Stimulated activated CD8-positive, alpha-beta memory T cell treated with anti-CD3 and anti-CD28 coated beads, Interleukin-15, amount 100 ng/mL, for 1 hour (primary cell): ENCODE measurements around the gene SH3BP4.

ENCODE experiments used
- DNase-seq: peaks from one replicate; pipeline ENCODE4 v3.0.0-alpha.2; 2020; ENCODE audit warnings: low read depth

The SH3BP4 gene

GRCh38 chr2:235024191-235024860 is 72.5 kb downstream of the SH3BP4 start:
- no peak for DNase-seq

- no peak for DNase-seq
Observed at GRCh38 chr2:235024931-235025773, 73.3 kb downstream of the SH3BP4 start.

GRCh38 chr2:235025800-235026536 is 74.2 kb downstream of the SH3BP4 start:
- DNase-seq = no peak

GRCh38 chr2:235026649-235027557 is 75.1 kb downstream of the SH3BP4 start:
- DNase-seq = no peak

GRCh38 chr2:235027558-235028214 is 75.9 kb downstream of the SH3BP4 start:
- no peak for DNase-seq

- no peak for DNase-seq
Observed at GRCh38 chr2:235028646-235029045, 76.8 kb downstream of the SH3BP4 start.

GRCh38 chr2:235029054-235029453 is 77.2 kb downstream of the SH3BP4 start:
- DNase-seq = no peak

GRCh38 chr2:235030126-235030525 is 78.3 kb downstream of the SH3BP4 start:
- DNase-seq = no peak

GRCh38 chr2:235030936-235031335 is 79.1 kb downstream of the SH3BP4 start:
- no peak for DNase-seq

GRCh38 chr2:235031686-235032373 is 80.0 kb downstream of the SH3BP4 start:
- no peak for DNase-seq

- no peak for DNase-seq
Observed at GRCh38 chr2:235032466-235032865, 80.6 kb downstream of the SH3BP4 start.

GRCh38 chr2:235032949-235033348 is 81.1 kb downstream of the SH3BP4 start:
- DNase-seq = no peak

- DNase-seq = no peak
Observed at GRCh38 chr2:235034265-235035118, 82.7 kb downstream of the SH3BP4 start.

- no peak for DNase-seq
Observed at GRCh38 chr2:235037604-235038166, 85.9 kb downstream of the SH3BP4 start.

- DNase-seq = no peak
Observed at GRCh38 chr2:235041221-235041917, 89.6 kb downstream of the SH3BP4 start.

GRCh38 chr2:235041918-235042575 is 90.2 kb downstream of the SH3BP4 start:
- no peak for DNase-seq

GRCh38 chr2:235042576-235043515 is 91.0 kb downstream of the SH3BP4 start:
- no peak for DNase-seq
